ENCODE measurements around the gene TRPM3. TPM values are rescaled to one million over a fixed set of nuclear protein-coding genes. Genes with fewer than 3 reads are reported as not detected.

TRPM3 gene
- total and polyA plus RNA-seq, 2 donors (not counting 1 experiment from before 2014, with no cell fraction given): not detected

GRCh38 chr9:70566066-70566465 lies 555.4 kb downstream of the TRPM3 start:
- H2AFZ ChIP-seq (ENCODE audit: insufficient read depth, low read depth, low read length, poor library complexity, severe bottlenecking): no peak overlapping the region
- H4K20me1 ChIP-seq (ENCODE audit: control insufficient read depth, insufficient read depth, low read length, poor library complexity, severe bottlenecking): no peaks in the 10 kb centered on the region
- WGBS (ENCODE audit: insufficient coverage): 88% methylated on average over 3 of the region's 3 CpGs
- peaks cover 23% of the 10 kb centered on the region in 2 donors for H3K4me1 ChIP-seq (ENCODE audit: control insufficient read depth in 2 of 2, insufficient read depth in 2 of 2, low read length in 2 of 2)
- no peaks in the 10 kb centered on the region for H3K27me3 ChIP-seq (replicated peaks in 1 of 4; ENCODE audit: control extremely low read depth in 1 of 4, control insufficient read depth in 3 of 4, insufficient read depth in 4 of 4, low read length in 3 of 4)
- ATAC-seq (ENCODE audit: low read depth) (no peak), DNase-seq (no peak)
- no peak overlapping the region for H3K4me3 ChIP-seq (ENCODE audit: control extremely low read depth in 1 of 5, extremely low read depth in 1 of 5, insufficient read depth in 1 of 5, low read depth in 2 of 5, low read length in 4 of 5)
- no peaks in the 10 kb centered on the region for H3K79me2 ChIP-seq (ENCODE audit: control insufficient read depth, insufficient read depth, low read length)
- TF ChIP-seq CTCF (IDR thresholded peaks at IDR 0.05) (no peak), EZH2 (IDR thresholded peaks at IDR 0.05; ENCODE audit: borderline replicate concordance, insufficient read depth, low read depth, low read length, poor library complexity, severe bottlenecking) (no peak)
- no peaks in the 10 kb centered on the region for H3K36me3 ChIP-seq (replicated peaks in 1 of 2; ENCODE audit: control extremely low read depth in 1 of 2, control insufficient read depth in 1 of 2, extremely low read depth in 1 of 2, insufficient read depth in 2 of 2, low read length in 1 of 2)
- ChIA-PET POLR2A (no interaction called here), CTCF (interaction anchor here (1.7 kb wide), 1 partner anchor 36 kb away, joined by 7 read pairs; no protein-coding TSS in a partner anchor)
- Mint-ChIP-seq H3K27ac (no peak overlapping the region), H3K9me3 (ENCODE audit: insufficient read depth) (no peaks in the 10 kb centered on the region), H3K4me1 (peaks cover 26% of the 10 kb centered on the region), H3K27me3 (no peaks in the 10 kb centered on the region), H3K4me3 (no peak overlapping the region)
- no peak overlapping the region for H3K9ac ChIP-seq (ENCODE audit: low read length)
- no peak overlapping the region for H3K27ac ChIP-seq (ENCODE audit: low read length in 2 of 2)
- peaks cover 0 to 3% (median 0%) of the 10 kb centered on the region in 3 donors for H3K9me3 ChIP-seq (ENCODE audit: control extremely low read depth in 1 of 3, control insufficient read depth in 2 of 3, insufficient read depth in 1 of 3, low read length in 2 of 3)
- intact Hi-C loops (cut with micrococcal nuclease): no loop called here
- no peak overlapping the region for H3K4me2 ChIP-seq (replicated peaks; ENCODE audit: low read depth, low read length, poor library complexity, severe bottlenecking)

GRCh38 chr9:70564468-70565335 lies 556.7 kb downstream of the TRPM3 start:
- no peaks in the 10 kb centered on the region for H3K9me3 Mint-ChIP-seq (ENCODE audit: insufficient read depth)
- intact Hi-C loops (cut with micrococcal nuclease): loop anchor here (5.0 kb wide), 1 partner anchor 142 kb away; no protein-coding TSS in a partner anchor
- H3K79me2 ChIP-seq (ENCODE audit: control insufficient read depth, insufficient read depth, low read length): no peaks in the 10 kb centered on the region
- ATAC-seq (ENCODE audit: low read depth) (no peak), DNase-seq (no peak)
- H3K27me3 Mint-ChIP-seq: no peaks in the 10 kb centered on the region
- peak overlapping the region; percentile 73 for H3K4me3 Mint-ChIP-seq
- TF ChIP-seq EZH2 (IDR thresholded peaks at IDR 0.05; ENCODE audit: borderline replicate concordance, insufficient read depth, low read depth, low read length, poor library complexity, severe bottlenecking) (no peak), CTCF (IDR thresholded peaks at IDR 0.05) (no peak)
- H3K27me3 ChIP-seq (replicated peaks in 1 of 4; ENCODE audit: control extremely low read depth in 1 of 4, control insufficient read depth in 3 of 4, insufficient read depth in 4 of 4, low read length in 3 of 4): no peaks in the 10 kb centered on the region
- peaks cover 23% of the 10 kb centered on the region in 2 donors for H3K4me1 ChIP-seq (ENCODE audit: control insufficient read depth in 2 of 2, insufficient read depth in 2 of 2, low read length in 2 of 2)
- H3K4me2 ChIP-seq (replicated peaks; ENCODE audit: low read depth, low read length, poor library complexity, severe bottlenecking): peak overlapping the region; percentile 71
- H3K27ac ChIP-seq (ENCODE audit: low read length in 2 of 2): peak overlapping the region in 1 of 2 donors; percentile 77
- H3K9ac ChIP-seq (ENCODE audit: low read length): peak overlapping the region; percentile 53
- no peaks in the 10 kb centered on the region for H4K20me1 ChIP-seq (ENCODE audit: control insufficient read depth, insufficient read depth, low read length, poor library complexity, severe bottlenecking)
- ChIA-PET CTCF (interaction anchor here (1.3 to 1.9 kb wide), 2 partner anchors 9 to 38 kb away, joined by 4 to 6 read pairs; no protein-coding TSS in a partner anchor), POLR2A (interaction anchor here (1.7 kb wide), 1 partner anchor 10 kb away, joined by 3 read pairs; no protein-coding TSS in a partner anchor)
- WGBS (ENCODE audit: insufficient coverage): 97% methylated on average over 4 of the region's 8 CpGs
- no peaks in the 10 kb centered on the region for H3K36me3 ChIP-seq (replicated peaks in 1 of 2; ENCODE audit: control extremely low read depth in 1 of 2, control insufficient read depth in 1 of 2, extremely low read depth in 1 of 2, insufficient read depth in 2 of 2, low read length in 1 of 2)
- peak overlapping the region; percentile 87 for H3K27ac Mint-ChIP-seq
- H2AFZ ChIP-seq (ENCODE audit: insufficient read depth, low read depth, low read length, poor library complexity, severe bottlenecking): peak overlapping the region; percentile 47
- H3K4me1 Mint-ChIP-seq: peaks cover 26% of the 10 kb centered on the region
- no peak overlapping the region for H3K4me3 ChIP-seq (ENCODE audit: control extremely low read depth in 1 of 5, extremely low read depth in 1 of 5, insufficient read depth in 1 of 5, low read depth in 2 of 5, low read length in 4 of 5)
- no peaks in the 10 kb centered on the region for H3K9me3 ChIP-seq (ENCODE audit: control extremely low read depth in 1 of 3, control insufficient read depth in 2 of 3, insufficient read depth in 1 of 3, low read length in 2 of 3)
